ENCODE data around the gene POLR2M.

The POLR2M gene

DNA sequence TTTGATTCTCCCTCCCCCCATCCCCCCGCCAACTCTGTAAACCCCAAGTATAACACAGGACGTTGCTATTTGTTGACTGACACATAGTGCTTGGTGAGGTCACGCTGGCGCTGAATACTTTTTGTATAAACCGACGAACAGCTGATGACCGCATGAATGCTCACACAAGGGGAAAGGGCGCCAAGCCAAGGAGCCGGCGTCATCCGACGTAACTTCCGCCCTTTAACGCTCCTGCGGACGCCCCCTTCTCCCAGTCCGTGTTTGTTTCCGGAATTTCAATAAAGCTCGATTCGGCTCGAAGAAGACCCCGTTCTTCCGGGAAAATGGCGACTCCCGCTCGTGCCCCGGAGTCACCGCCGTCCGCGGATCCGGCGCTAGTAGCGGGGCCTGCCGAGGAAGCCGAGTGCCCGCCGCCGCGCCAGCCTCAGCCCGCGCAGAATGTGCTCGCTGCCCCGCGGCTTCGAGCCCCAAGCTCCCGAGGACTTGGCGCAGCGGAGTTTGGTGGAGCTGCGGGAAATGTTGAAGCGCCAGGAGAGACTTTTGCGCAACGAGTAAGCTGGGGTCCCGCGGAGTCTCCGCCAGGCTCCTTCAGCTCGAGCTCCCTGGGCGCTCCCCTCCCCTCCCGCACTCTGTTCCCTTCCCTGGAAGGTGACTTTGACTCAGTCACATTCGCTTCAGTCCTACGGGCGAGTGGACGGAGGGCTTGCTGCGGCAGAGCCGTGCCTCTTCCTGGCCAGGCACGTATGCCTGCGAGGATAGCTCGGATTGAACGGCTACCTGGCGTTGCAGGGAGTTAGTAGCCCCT is at the start of gene POLR2M (continued):
- TF ChIP-seq, protein P1, sequence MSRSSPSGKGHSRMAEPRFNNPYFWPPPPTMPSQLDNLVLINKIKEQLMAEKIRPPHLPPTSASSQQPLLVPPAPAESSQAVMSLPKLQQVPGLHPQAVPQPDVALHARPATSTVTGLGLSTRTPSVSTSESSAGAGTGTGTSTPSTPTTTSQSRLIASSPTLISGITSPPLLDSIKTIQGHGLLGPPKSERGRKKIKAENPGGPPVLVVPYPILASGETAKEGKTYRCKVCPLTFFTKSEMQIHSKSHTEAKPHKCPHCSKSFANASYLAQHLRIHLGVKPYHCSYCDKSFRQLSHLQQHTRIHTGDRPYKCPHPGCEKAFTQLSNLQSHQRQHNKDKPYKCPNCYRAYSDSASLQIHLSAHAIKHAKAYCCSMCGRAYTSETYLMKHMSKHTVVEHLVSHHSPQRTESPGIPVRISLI (tag by site-specific recombination; IDR thresholded peaks at IDR 0.05) = 0 out of 2 replicates have a peak, but pooled peaks have one; percentile 67
- no peak for TF ChIP-seq ZNF18 (tag by site-specific recombination; IDR thresholded peaks at IDR 0.05)
- TF ChIP-seq ZSCAN16 (tag by site-specific recombination; IDR thresholded peaks at IDR 0.05) = no peak
- TF ChIP-seq ZEB2 (tag by site-specific recombination; IDR thresholded peaks at IDR 0.05) = peak; percentile 83
- TF ChIP-seq IKZF3 (tag by site-specific recombination; IDR thresholded peaks at IDR 0.05) = 0 out of 2 replicates have a peak, but pooled peaks have one; percentile 25
- TF ChIP-seq ZNF521 (tag by site-specific recombination; IDR thresholded peaks at IDR 0.05) = no peak
- TF ChIP-seq ATF2 (tag by site-specific recombination; IDR thresholded peaks at IDR 0.05; ENCODE audit: low read depth) = peak; percentile 92
- TF ChIP-seq EGR2 (tag by site-specific recombination; IDR thresholded peaks at IDR 0.05; ENCODE audit: low read depth) = 0 out of 2 replicates have a peak, but pooled peaks have one; percentile 6
- TF ChIP-seq SETDB1 (IDR thresholded peaks at IDR 0.05; ENCODE audit: insufficient read length, low read length) = peak; percentile 45

GRCh38 chr15:57657619-57658018 is 48.9 kb upstream of the POLR2M start:
- H3K36me3 ChIP-seq (ENCODE audit: control insufficient read depth in 2 of 2, insufficient read depth in 1 of 2, low read length in 2 of 2) = no peaks in the 10 kb centered on the region
- POLR2A ChIA-PET = no interaction called here
- H3K4me3 ChIP-seq (ENCODE audit: low read depth, low read length) = no peak overlapping the region
- H3K9me3 ChIP-seq (ENCODE audit: control insufficient read depth, insufficient read depth, low read depth, low read length) = no peaks in the 10 kb centered on the region
- H3K27ac ChIP-seq (ENCODE audit: extremely low read depth, low read depth, low read length) = no peak overlapping the region
- H3K4me1 ChIP-seq (ENCODE audit: control insufficient read depth, insufficient read depth, low read length) = no peaks in the 10 kb centered on the region
- TF ChIP-seq ZNF48 (tag by site-specific recombination; IDR thresholded peaks at IDR 0.05) (no peak), SP7 (tag by site-specific recombination; IDR thresholded peaks at IDR 0.05) (no peak), ATF2 (tag by site-specific recombination; IDR thresholded peaks at IDR 0.05; ENCODE audit: low read depth) (no peak), ZSCAN18 (tag by site-specific recombination; IDR thresholded peaks at IDR 0.05) (no peak), OSR2 (tag by site-specific recombination; IDR thresholded peaks at IDR 0.05) (no peak), ZNF223 (tag by site-specific recombination; IDR thresholded peaks at IDR 0.05) (no peak), KLF8 (tag by site-specific recombination; IDR thresholded peaks at IDR 0.05) (no peak), SP3 (tag by site-specific recombination; IDR thresholded peaks at IDR 0.05) (no peak), ZNF2 (tag by site-specific recombination; IDR thresholded peaks at IDR 0.05) (no peak), MZF1 (tag by site-specific recombination; IDR thresholded peaks at IDR 0.05; ENCODE audit: borderline replicate concordance) (no peak)
- CTCF ChIA-PET = interaction anchor here (1.5 kb wide), 1 partner anchor 9 kb away, joined by 4 read pairs; no protein-coding TSS in a partner anchor

All from HEK293 (cell line).